Fibroblast of skin of left quadriceps (primary cell): ENCODE data around the gene TRAF3.

Experiments
- DNase-seq, 2 experiments: peaks; one replicate each; pipeline ENCODE4 v3.0.0-alpha.2; 2013; ENCODE audit warnings: low read depth in 2 of 2

TRAF3 gene, protein sequence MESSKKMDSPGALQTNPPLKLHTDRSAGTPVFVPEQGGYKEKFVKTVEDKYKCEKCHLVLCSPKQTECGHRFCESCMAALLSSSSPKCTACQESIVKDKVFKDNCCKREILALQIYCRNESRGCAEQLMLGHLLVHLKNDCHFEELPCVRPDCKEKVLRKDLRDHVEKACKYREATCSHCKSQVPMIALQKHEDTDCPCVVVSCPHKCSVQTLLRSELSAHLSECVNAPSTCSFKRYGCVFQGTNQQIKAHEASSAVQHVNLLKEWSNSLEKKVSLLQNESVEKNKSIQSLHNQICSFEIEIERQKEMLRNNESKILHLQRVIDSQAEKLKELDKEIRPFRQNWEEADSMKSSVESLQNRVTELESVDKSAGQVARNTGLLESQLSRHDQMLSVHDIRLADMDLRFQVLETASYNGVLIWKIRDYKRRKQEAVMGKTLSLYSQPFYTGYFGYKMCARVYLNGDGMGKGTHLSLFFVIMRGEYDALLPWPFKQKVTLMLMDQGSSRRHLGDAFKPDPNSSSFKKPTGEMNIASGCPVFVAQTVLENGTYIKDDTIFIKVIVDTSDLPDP

DNA sequence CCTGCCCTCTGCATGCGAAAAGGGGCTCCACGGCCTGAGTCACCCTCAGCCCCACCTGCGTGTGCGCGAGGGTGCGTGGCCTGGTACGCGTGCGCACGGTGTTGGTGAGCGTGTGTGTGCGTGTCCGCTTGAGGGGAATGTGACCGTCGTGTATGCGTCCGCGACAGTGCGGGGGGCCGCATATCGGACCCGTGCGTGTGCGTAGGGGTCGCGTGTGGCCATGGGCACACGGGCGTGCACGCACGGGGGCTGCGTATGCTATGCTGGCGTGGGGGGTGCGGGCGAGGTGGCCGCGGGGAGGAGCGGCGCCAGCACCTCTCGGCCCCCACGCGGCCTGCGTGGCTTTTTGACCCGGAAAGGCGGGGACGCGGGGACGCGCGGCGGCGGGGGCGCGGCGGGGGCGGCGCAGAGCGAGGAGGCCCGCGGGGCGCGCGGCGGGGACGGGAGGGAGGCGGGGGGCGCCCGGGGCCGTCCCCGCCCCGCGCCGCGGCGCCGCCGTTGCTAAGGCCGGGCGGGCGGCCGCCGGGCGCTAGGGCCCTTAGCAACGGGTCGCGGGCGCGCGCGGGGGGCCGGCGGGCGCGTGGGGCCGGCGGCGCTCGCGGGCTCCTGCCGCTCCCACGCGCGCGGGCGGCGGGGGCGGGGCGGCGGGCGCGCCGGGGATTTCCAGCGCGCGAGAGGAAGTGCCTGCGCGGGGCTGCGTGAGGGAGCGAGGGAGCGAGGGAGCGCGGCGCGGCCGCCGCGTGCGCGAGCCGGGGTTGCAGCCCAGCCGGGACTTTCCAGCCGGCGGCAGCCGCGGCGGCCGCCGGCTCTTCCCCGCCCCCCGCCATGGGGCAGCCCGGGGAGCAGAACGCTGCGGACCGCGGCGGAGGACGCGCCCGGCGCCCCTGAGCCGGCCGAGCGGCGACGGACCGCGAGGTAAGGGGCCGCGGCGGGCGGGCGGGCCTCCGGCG, at the start of gene TRAF3:
TSS of gene TRAF3 (plus strand) at position 689 of the 950 bp plus-strand sequence. CDS start 92,753 bp downstream, outside the sequence.
- DNase-seq, result no peak

DNA sequence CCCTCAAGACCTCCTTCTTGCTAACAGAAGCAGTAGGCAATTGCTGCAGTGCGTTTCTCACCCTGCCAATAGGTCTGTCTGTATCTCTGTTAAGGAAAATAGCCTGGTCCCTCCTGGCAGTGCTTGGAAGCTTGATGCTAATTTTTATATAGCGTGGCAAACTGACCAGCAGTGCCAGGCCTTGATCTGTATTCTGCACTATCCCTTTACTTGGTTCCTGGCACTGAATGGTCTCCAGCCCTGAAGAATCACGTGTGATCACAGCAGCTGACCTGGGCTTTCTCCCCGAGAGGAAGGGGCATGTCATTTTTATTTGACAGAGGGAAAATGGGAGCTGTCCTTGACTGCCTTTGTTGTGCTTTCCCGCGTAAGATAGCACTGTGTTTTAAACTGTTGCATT, 48.7 kb upstream of the TRAF3 start:
- DNase-seq, result no peak

DNA sequence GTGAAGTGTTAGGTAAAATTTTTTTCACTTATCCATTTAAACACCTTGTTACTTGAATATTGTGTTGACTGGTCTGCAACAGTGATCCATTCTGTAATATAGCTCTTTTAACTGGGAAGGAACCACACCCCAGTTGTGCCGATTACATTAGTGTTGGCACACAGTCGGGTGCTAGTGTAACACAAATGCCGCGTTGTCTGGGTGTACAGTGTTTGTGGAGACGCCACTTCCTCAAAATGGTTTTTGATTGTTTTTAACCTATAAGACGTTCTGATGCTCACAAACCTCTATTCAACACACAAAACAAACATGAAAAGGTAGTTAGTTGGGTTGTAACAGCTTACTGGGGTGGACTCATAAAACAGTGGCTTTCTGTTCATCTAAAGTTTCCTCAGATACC, 48.0 kb upstream of the TRAF3 start:
- no peak for DNase-seq

DNA sequence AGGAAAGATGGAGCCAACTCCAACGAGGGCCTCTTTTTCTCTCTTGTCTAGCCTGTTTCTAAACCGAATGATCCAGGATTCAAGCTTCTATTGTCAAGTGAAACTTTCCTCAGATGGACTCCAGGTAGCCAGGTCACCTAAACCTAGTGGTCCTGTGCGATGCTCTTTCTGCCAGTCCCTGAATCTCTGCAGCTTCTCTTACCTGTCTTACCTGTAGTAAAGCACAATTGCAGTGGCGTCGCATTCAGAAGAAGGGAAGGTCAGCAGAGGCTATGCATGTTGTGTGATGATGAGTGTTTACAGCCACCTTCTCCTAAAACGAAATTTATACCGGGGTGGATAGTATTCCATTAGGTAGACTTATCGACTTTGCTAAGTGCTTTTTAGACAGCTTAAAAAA, 47.4 kb upstream of the TRAF3 start:
- DNase-seq, result no peak

DNA sequence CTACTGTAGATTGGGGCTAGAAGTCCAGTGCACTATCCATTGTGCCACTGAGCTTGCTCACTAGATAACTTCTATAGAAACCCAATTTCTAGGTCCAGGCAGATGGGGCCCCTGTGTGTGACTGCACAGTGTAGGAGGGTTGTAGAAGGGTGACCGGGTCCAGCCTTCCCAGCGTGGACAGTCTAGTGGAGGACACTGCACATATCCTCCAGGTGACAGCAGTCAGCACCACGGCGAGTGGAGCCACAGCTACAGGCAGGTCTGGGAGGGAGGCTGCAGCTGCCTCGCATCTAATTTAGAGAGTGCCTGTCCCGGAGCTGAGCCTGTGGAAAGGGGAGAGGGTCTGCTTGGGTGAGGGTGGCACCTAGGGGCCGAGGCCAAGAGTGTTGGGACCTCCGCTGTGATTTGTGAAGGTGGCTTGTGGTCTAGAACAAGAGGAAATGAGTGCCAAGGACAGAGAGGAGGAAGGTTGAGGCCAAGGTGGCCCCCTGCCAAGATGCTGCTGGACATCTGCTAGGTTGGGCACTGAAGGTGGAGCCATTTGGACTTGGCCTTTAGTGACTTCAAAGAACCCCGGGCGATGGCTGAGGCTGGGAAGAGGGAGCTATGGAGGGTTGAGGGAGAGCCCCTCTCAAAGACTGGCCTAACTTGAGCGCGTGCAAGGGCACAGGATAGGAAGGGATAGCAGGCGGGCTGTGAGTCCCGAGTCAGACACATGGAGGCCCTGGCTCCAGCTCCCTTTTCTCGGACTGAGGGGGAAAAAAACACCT, 46.0 kb upstream of the TRAF3 start:
- no peak for DNase-seq

DNA sequence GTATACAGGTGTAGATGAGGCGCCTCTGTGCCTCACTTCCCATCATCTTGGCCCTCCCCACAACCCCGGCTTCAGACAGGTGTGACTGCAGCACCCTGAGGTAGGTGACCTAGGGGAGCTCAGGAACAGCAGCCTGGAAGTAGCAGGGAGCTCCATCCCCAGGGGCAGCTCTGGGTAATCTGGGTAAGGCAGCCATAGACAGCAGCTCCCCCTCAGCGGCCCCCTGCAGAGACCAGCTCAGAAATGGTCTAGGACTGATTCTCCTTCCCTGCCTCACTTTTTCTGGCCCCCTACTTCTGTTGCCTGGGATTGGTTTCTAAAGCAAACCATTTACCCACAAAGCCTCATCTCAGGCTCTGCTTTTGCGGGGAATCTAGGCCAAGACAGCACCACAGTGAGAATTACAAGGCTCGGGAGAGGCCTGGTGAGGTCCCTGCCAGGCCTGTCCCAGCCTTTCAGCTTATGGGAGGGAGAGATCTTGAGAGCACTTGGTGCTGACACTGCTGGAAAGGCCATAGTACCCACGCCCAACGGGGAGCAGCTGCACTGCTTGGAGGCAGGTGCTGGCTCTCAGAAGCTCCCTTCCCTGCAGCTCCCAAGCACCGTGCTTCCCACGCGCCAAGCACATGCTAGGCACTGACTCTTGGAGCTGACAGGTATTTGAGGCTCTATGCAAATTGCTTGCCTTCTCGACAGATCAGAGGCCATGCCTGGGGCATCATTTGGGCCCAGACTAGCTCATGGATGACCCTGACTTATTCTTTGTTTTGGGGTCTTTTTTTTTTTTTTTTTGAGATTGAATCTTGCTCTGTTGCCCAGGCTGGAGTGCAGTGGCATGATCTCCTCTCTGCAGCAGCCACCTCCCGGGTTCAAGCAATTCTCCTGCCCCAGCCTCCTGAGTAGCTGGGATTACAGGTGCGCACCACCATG, 45.1 kb upstream of the TRAF3 start:
- no peak for DNase-seq

DNA sequence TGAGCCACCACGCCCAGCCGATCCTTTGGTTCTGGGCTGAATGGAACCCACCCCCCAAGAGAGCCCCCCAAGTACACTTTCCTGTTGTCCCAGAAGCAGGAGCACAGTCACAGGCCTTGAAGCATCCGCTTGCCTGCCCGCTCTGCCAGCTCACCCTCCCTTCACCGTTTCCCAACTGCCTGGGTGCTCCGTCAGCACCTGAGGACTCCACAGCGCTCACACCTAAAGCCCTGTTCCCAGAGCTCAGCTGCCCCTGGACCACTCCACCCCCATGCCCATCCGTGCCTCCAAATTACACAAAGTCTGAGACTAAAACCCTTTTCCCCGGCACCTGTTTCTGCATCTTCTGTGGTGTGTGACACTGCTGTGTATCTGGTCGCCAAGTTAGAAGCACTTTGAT, 44.3 kb upstream of the TRAF3 start:
- DNase-seq, result no peak

DNA sequence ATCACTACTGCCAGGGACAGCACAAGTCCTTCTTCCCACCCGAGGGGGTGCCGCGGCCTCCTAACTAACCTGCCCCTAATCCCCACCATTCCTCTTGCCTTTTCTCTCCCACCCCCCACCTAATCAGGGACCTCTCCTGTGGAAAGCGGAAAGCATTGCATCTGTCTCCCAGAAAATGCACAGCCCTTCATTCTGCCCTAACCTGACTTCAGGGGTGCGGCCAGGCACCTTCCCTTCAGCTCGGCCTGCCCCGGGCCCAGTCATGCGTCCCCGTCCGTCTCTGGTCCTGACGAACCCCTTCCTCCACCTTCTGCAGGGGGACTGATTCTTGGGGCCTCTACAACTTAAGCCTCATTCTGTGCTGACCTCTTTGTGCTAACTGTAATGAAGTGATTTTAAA, 43.9 kb upstream of the TRAF3 start:
- DNase-seq, result no peak

DNA sequence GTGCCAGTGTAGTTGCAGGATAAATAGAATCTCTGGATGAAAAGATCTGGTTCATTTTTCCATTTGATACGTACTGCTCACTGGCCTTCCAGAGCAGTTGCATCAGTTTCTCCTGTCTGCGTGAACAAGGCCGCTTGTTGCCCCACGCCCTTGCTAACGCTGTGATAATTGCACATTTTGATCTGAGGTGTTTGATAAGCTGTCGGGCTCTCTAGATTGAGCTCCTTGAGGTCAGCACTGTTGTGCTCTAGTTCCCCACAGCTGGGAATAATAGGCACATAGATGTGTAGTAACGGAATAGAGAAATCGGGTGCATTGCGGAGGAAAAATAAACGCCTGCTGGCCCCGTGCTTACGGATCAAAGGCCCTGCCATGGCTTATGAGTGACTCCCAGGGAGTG, 42.8 kb upstream of the TRAF3 start:
- DNase-seq, result no peak

DNA sequence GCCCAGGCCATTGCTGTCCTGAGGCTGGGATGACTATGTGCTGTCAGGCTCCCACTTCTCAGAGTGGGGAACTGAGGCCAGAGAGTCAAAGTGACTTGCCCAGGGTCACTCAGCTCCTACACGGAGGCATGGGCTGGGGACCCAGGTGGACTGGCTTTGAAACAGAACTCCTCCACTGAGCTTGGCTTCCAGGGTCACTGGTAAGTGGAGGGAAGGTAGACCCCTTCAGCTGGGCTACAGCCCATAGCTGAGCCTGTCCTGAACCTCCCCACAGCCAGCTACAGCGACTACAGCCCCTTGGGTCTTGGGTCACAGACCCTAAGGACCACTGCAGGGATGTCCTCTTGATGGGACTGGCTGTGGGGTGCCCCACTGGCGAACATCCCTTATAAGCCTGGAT, 40.3 kb upstream of the TRAF3 start:
- DNase-seq, result no peak

DNA sequence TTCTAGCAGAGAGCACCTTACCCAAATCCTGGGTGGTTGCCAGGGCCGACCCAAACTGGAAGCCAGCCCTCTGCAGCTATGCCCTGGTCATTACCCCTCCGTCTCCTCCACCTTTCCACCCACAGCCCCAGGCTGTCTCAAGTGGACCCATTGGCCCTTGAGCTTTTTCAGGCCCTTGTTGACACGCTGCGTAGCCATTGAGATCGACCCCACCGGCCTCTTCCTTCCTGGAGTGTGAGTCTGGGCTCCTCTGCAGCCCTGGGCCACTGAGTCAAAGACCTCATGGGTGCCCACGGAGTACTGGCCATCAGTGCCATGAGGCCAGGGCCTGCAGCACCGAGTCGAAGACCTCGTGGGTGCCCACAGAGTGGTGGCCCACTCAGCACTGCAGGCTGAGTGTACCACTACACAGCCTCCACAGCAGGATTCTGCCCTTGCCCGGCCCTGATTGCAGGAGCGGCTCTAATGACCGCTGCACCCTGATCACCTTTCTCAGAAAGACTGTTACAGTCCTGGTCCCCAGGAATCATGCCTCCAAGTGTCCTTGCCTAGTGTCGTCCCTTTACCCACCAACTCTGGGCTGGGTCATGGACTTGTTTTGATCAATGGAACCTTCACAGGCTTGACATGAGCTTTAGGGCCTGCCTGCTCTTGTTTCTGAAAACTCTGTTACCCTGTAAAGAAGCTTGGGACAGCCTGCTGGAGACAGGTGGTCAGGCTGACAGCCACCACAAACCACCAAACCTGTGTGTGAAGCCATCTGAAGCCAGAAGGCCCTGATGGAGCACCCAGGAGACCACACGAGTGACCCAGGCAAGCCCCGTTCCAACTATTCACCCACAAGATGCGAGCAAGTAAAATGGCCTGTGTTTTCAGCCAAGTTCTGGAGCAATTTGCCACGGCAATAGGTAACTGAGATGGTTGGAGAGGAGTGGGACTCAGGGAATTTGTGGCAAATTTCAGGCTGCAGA, 39.6 kb upstream of the TRAF3 start:
- no peak for DNase-seq

DNA sequence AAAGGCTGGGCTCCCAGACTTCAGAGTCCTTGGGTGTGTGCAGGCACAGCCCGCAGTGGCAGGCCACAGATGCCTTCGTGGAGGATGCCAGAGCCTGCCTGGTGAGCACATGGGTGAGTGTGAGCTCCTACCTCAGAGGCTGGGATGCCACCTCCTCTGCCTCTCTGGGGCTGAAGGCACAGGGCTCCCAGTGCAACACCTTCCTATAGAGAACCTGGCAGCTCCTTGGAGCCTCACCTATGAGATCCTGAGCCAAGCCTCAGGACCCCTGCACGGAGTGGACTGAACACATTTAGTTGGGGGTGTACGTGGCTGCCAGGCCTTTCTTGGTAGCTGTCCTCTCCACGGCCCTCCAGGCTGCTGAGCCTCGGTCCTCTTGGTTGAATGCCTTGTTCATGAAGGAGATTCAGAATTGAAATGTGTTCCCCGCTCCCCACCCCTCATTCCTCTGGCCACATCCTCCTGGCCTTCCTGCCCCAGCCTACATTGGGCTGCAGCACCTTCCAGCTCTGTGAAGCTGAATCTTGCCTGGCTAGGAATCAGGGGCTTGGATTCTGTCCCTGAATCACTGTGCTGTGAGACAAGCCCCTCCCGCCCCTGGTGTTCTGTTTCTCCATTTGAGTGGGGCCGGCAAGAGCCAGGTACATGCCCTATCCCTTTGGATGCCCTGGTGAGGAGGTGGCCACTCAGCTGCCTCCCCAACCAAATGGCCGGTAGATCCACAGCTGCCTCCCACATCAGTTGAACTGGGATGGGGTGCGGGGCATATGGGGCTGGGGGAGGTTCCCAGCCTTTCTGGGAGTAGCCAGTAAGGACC, 38.7 kb upstream of the TRAF3 start:
- no peak for DNase-seq

DNA sequence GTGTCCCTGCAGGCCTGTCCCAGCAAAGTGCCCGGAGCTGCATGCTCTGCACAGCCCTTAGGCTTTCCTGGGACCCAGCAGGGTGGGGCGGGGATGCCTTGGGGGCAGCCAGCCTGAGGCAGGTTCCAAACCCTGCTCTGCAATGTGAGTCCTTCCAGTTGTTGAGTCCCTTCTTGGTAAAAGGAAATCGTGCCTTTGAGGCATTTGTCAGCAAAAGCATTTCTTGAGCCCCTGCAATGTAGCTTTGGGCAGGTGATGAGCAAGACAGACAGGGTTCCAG, 38.1 kb upstream of the TRAF3 start:
- no peak for DNase-seq

DNA sequence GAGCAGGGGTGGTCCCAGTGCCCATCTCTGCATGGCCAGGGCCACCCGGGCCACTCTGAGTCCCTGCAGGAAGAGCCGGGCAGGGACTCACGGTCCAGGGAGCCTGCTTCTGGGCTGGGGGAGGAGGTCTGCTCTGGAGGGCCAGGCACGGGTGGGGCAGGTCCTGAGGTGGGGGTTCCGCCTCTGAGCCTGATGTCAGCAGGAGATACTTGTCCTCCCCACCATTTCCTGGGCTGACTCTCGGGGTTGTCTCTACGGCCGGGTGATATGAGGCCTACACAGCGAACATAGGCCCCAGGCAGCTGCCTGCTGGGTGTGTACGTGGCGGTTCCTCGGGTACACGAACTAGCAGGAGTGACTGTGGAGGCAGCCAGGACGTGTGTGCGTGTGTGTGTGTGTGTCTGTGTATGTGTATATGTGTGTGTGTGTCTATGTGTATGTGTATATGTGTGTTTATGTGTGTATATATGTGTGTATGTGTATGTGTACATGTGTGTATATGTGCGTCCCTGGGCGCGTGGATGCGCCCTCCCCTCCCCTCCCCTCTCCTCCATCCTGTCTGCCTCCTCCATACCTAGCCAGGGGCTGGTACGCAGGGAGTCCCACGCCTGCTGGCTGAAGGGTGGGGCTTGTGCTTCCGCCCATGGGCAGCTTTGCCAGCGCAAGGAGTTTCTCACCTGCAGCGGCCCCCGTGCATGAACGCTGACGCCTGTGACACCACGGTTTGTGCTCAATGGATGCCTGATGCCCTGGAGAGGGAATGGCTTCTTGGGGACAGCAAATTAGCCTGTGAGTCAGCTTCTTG, 30.4 kb upstream of the TRAF3 start:
- no peak for DNase-seq

DNA sequence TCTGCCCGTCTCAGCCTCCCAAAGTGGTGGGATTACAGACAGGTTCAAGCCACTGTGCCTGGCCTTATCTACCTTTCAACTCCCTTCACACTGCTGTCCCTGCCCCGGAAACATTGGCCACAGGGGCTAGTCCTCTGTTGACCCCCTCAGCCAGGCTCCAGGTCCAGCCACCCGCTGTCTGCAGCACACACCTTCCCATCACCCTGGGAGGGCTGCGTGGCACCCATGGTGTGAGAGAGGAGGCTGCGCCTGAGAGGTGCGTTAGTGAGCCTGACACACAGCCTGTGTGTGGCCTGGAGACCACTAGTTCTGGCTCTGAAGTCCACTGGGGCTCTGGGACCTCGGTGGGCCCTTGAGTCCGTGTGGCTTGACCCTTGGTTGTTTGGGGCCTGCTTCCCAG, 28.4 kb upstream of the TRAF3 start:
- no peak for DNase-seq

DNA sequence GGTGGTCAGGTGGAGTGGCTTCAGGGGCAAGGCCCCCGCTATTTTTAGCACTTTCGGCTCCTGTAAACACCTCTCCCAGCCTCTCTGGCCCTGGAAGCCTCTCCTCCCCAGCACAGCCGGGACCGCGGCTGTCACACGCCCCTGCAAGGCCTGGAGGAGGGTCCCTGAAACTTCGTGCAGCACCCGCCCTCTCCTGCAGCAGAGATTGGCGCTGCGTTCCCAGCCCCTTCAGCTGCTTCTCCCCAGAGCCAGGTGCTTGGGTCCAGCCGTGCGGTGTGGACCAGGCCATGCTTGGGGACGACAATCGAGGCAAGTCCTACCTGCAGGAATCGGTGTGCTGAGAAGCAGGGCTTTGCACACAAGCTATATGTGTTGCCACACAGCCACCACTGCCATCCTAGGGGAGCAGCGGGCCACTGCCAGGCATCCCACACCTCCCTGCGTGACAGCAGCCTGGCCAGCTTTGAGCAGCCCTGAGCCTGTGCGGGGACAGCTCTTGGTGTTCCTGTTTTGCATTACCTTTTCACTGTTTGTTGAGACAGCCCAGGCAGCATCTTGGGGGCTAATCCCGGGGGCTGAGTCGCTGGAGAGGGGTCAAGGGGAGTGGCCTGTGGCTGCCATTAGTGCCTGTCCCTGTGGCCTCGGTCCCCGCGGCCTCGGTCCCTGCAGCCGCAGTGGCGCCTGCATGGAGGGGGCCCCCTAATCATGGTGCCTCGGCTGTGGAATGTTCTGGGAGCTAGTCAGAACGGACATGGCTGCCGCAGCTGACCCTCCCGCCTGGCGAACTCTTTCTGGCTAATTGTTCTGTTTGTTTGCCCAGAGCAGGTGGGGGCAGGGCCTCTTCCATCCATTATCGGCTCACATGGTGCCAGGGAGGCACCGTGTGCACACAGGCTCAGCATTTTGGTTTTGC, 27.6 kb upstream of the TRAF3 start:
- DNase-seq, result no peak

DNA sequence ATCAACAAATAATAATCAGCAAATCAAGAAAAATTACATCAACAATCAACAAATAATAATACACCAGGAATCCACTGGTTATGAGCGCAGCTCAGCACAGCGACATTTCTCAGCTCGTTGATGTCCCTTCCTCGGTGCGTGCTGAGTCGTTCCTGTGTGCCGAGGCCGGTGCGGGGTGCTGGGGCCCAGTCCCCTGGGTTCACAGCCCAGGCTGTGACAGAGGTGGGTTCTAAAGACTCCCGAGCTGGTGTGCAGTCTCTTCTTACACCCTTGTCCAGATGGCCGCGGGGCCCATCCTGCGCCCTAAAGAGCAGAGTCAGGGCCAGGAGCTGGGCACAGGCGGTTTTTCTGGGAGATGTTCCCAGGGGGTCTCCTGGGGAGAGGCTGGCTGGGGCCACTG, 26.9 kb upstream of the TRAF3 start:
- no peak for DNase-seq
